Transverse colon (tissue), 4 donors: ENCODE results near the gene PRR30. TPM values are rescaled to one million over a fixed set of nuclear protein-coding genes. Genes with fewer than 3 reads are reported as not detected.

ENCODE experiments used
- DNase-seq: peaks from one replicate; pipeline ENCODE4 v3.0.0-alpha.2; 2019
- H3K27ac ChIP-seq, 4 donors: fragments of 200-600 bp; sonication (generic); 2 replicates each; pipeline ENCODE4 v1.5.1; 2016 to 2018; ENCODE audit warnings: inconsistent platforms in 4 of 4
- H3K27me3 ChIP-seq: fragments of 200-600 bp; sonication (generic); 2 replicates; pipeline ENCODE4 v1.5.1; 2017; ENCODE audit warnings: inconsistent platforms
- H3K36me3 ChIP-seq, 4 donors: fragments of 200-600 bp; sonication (generic); 2 replicates each; pipeline ENCODE4 v1.5.1; 2017 to 2019; ENCODE audit warnings: inconsistent platforms in 4 of 4
- H3K4me1 ChIP-seq, 4 donors: fragments of 200-600 bp; sonication (generic); 2 replicates each; pipeline ENCODE4 v1.5.1; 2017 to 2020; ENCODE audit warnings: inconsistent platforms in 4 of 4
- H3K4me3 ChIP-seq, 4 donors: fragments of 200-600 bp; sonication (generic); 1 replicate in 1 of 4; 2 replicates in 3 of 4; pipeline versions ENCODE4 v1.5.1 to v1.6.1; 2017 to 2019; ENCODE audit warnings: inconsistent platforms in 4 of 4
- H3K9me3 ChIP-seq, 2 donors: fragments of 200-600 bp; sonication (generic); 2 replicates each; pipeline ENCODE4 v1.5.1; 2017 to 2019; ENCODE audit warnings: inconsistent platforms in 2 of 2
- CTCF ChIP-seq, 5 experiments: fragments of 200-600 bp in 3 of 5; fragments of 450-650 bp in 2 of 5; sonication (generic) in 3 of 5; IDR thresholded peaks; 1 replicate in 2 of 5; 2 replicates in 3 of 5; pipeline ENCODE4 v1.5.1; 2016 to 2017; ENCODE audit warnings: antibody characterized with exemption in 5 of 5, inconsistent platforms in 3 of 5, mild to moderate bottlenecking in 2 of 5, moderate library complexity in 1 of 5
- EP300 ChIP-seq: sonication (generic); formaldehyde crosslinking; IDR thresholded peaks from one replicate; pipeline ENCODE4 v1.6.1; 2017; ENCODE audit warnings: antibody characterized with exemption, low read depth
- POLR2A ChIP-seq: fragments of 450-650 bp; IDR thresholded peaks from one replicate; pipeline ENCODE4 v1.6.1; 2016; ENCODE audit warnings: antibody characterized with exemption, mild to moderate bottlenecking, moderate library complexity
- POLR2AphosphoS5 ChIP-seq, 3 donors: sonication (generic); formaldehyde crosslinking; IDR thresholded peaks; one replicate each; pipeline ENCODE4 v1.6.1; 2016; ENCODE audit warnings: antibody characterized with exemption in 3 of 3
- WGBS, 2 donors: methylation state at CpG; one replicate each; pipeline ENCODE4 v1.1.5; 2018; ENCODE audit warnings: low coverage in 1 of 2; 5-methylcytosine and 5-hydroxymethylcytosine counted together
- in situ Hi-C, 4 donors: fragments of 200-750 bp; cut with MboI; loops; one replicate each; pipeline versions ENCODE4 v1.15.0 to v1.15.1; 2017; ENCODE audit warnings: low sequenced_read_pairs in 3 of 4, low pct_ligation_motif_present in 1 of 4, low pct_unique_long_range_greater_than_20kb in 1 of 4
- intact Hi-C: fragments of 100-400 bp; cut with DNase I; formaldehyde crosslinking; loops from one replicate; pipeline ENCODE4 v1.15.1; 2023; ENCODE audit warnings: low total_unique reads
- total RNA-seq, 4 donors: library from RNA; depleted of rRNA; stranded (reverse); fragments of >200 nt; gene quantifications; one replicate each; pipeline ENCODE4 v1.1.0, GENCODE V29; 2016

PRR30 gene
- total RNA-seq, 4 donors from 2014 or later: not detected

- Histone ChIP-seq H3K27ac (peak within 1 kb of the TSS; percentile 88 to 97 (median 96)), H3K36me3 (peaks cover 0 to 19% (median 4%) of the 10 kb centered on the region in 4 donors), H3K9me3 (no peaks in the 10 kb centered on the region), H3K27me3 (no peaks in the 10 kb centered on the region), H3K4me3 (peak within 1 kb of the TSS; percentile 76 to 99 (median 98)), H3K4me1 (peaks cover 7 to 20% (median 15%) of the 10 kb centered on the region in 4 donors)
- in situ Hi-C loops: no loop called here
- intact Hi-C loops: loop anchor here (10.0 kb wide), 1 partner anchor 81 kb away; the partner anchor contains the start of genes ATRAID, CAD and SLC5A6
- TF ChIP-seq CTCF (IDR thresholded peaks at IDR 0.05) (peak in 1 of 5 experiments; percentile 3), POLR2A (peak; percentile 90), EP300 (no peak), POLR2AphosphoS5 (IDR thresholded peaks at IDR 0.05) (peak; percentile 93 to 97 (median 96))
- peak; percentile 99 for DNase-seq
- WGBS, 2 donors: 1% methylated on average over 58 of the region's 86 CpGs; no CpG with 5 or more reads in 1 of the 2 donors
Measured at GRCh38 chr2:27133905-27134780, 5.1 kb downstream of the PRR30 start, which contains the start of gene PREB. Gene PREB (minus strand): TSS chr2:27134636. CDS start chr2:27134421, 215 bp downstream.

GRCh38 chr2:27133195-27133875 is 5.9 kb downstream of the PRR30 start:
- H3K9me3 ChIP-seq: no peaks in the 10 kb centered on the region
- peaks cover 0 to 19% (median 4%) of the 10 kb centered on the region in 4 donors for H3K36me3 ChIP-seq
- H3K27me3 ChIP-seq: no peaks in the 10 kb centered on the region
- H3K4me3 ChIP-seq: peak overlapping the region; percentile 76 to 99 (median 98)
- TF ChIP-seq EP300 (no peak), POLR2AphosphoS5 (IDR thresholded peaks at IDR 0.05) (no peak), CTCF (IDR thresholded peaks at IDR 0.05) (no peak), POLR2A (no peak)
- peaks cover 7 to 20% (median 15%) of the 10 kb centered on the region in 4 donors for H3K4me1 ChIP-seq
- H3K27ac ChIP-seq: peak overlapping the region; percentile 88 to 97 (median 96)
- intact Hi-C loops (loop anchor here (10.0 kb wide), 1 partner anchor 81 kb away; the partner anchor contains the start of genes ATRAID, CAD and SLC5A6), in situ Hi-C loops (no loop called here)
- no peak for DNase-seq
- WGBS, 2 donors: 44 to 100% methylated on average over 1 to 14 of the region's 14 CpGs

GRCh38 chr2:27131429-27131828 is 7.8 kb downstream of the PRR30 start:
- WGBS, 2 donors: 84% methylated on average over 11 of the region's 11 CpGs; no CpG with 5 or more reads in 1 of the 2 donors
- TF ChIP-seq POLR2A: no peak
- TF ChIP-seq POLR2AphosphoS5 (IDR thresholded peaks at IDR 0.05): no peak
- TF ChIP-seq CTCF (IDR thresholded peaks at IDR 0.05): no peak
- no peak for TF ChIP-seq EP300
- intact Hi-C loops: loop anchor here (10.0 kb wide), 1 partner anchor 83 kb away; the partner anchor contains the start of genes ATRAID, CAD and SLC5A6

More at GRCh38 chr2:27131429-27131828, 7.8 kb downstream of the PRR30 start:
- Histone ChIP-seq H3K27me3 (no peaks in the 10 kb centered on the region), H3K9me3 (no peaks in the 10 kb centered on the region), H3K4me1 (peaks cover 7 to 20% (median 15%) of the 10 kb centered on the region in 4 donors), H3K36me3 (peaks cover 0 to 19% (median 4%) of the 10 kb centered on the region in 4 donors), H3K4me3 (no peak overlapping the region), H3K27ac (no peak overlapping the region)
- no peak for DNase-seq
- in situ Hi-C loops: no loop called here
